Gastrocnemius medialis (tissue), 4 donors: ENCODE measurements around the gene TMPRSS5. TPM values are rescaled to one million over a fixed set of nuclear protein-coding genes. Genes with fewer than 3 reads are reported as not detected.

Source experiments
- ATAC-seq, 2 donors: fragments of 150-250 bp; one replicate each; pipeline ENCODE4 v1.9.1; 2016
- DNase-seq, 2 donors: peaks; one replicate each; pipeline ENCODE4 v3.0.0-alpha.2; 2019
- H3K27ac ChIP-seq, 4 donors: fragments of 200-600 bp; sonication (generic); 1 replicate in 1 of 4; 2 replicates in 3 of 4; pipeline ENCODE4 v1.5.1; 2016 to 2018; ENCODE audit warnings: mild to moderate bottlenecking in 2 of 4, moderate library complexity in 1 of 4
- H3K27me3 ChIP-seq, 3 donors: fragments of 200-600 bp; sonication (generic) in 2 of 3; 1 replicate in 1 of 3; 2 replicates in 2 of 3; pipeline versions ENCODE4 v1.5.1 to v1.6.0; 2016 to 2019; ENCODE audit warnings: mild to moderate bottlenecking in 1 of 3, moderate library complexity in 1 of 3
- H3K36me3 ChIP-seq, 2 donors: fragments of 200-600 bp; sonication (generic) in 1 of 2; one replicate each; pipeline ENCODE4 v1.5.1; 2017 to 2018
- H3K4me1 ChIP-seq, 2 donors: fragments of 200-600 bp; sonication (generic) in 1 of 2; one replicate each; pipeline ENCODE4 v1.5.1; 2016 to 2017; ENCODE audit warnings: mild to moderate bottlenecking in 2 of 2
- H3K4me3 ChIP-seq, 4 donors: fragments of 200-600 bp; sonication (generic) in 3 of 4; 1 replicate in 1 of 4; 2 replicates in 3 of 4; pipeline ENCODE4 v1.5.1; 2016 to 2019; ENCODE audit warnings: mild to moderate bottlenecking in 2 of 4
- H3K9me3 ChIP-seq, 3 donors: fragments of 200-600 bp; sonication (generic) in 2 of 3; 1 replicate in 1 of 3; 2 replicates in 2 of 3; pipeline ENCODE4 v1.5.1; 2016 to 2019
- CTCF ChIP-seq, 5 experiments: fragments of 450-650 bp in 3 of 5; fragments of 200-600 bp in 2 of 5; sonication (generic) in 2 of 5; IDR thresholded peaks in 4 of 5; conservative IDR thresholded peaks in 1 of 5; 1 replicate in 4 of 5; 2 replicates in 1 of 5; pipeline ENCODE4 v1.5.1; 2016 to 2019; ENCODE audit warnings: antibody characterized with exemption in 5 of 5, mild to moderate bottlenecking in 3 of 5, moderate library complexity in 3 of 5
- POLR2A ChIP-seq, 2 donors: fragments of 450-650 bp; IDR thresholded peaks; one replicate each; pipeline ENCODE4 v1.6.1; 2017; ENCODE audit warnings: antibody characterized with exemption in 2 of 2, mild to moderate bottlenecking in 2 of 2, moderate library complexity in 2 of 2
- in situ Hi-C, 4 donors: fragments of 200-750 bp; cut with MboI; loops; one replicate each; pipeline versions ENCODE4 v1.15.0 to v1.8.0; 2017; ENCODE audit warnings: low sequenced_read_pairs in 4 of 4
- intact Hi-C: fragments of 100-400 bp; cut with DNase I; formaldehyde crosslinking; loops from one replicate; pipeline ENCODE4 v1.15.1; 2023; ENCODE audit warnings: low total_unique reads
- total RNA-seq, 4 donors: library from RNA; depleted of rRNA; stranded (reverse); fragments of >200 nt; gene quantifications; one replicate each; pipeline versions ENCODE4 v1.1.0 to v1.2.3, GENCODE V29; 2016

The TMPRSS5 gene
- total RNA-seq, 4 donors from 2014 or later = 0.24 to 0.61 (median 0.36) TPM; not detected in 1

DNA sequence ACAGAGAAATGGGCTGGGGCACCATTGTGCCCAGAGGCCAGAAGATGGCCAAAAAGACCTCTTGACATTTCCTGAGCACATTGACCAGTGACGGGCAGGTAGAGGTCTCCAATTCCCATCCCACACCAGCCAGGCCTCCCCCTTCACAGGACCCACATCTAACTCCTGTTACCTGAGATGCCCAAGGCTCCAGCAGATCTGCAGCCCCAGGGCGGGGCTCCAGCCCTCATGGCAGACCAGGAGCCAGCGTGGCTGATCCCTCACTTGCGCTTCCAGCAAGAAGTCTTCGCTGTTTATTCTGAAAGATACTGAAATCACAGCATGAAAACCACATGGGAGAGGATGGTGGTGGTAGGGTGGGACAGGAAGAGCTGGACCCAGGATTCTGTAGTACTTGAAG is 9.0 kb downstream of the TMPRSS5 start:
- Histone ChIP-seq H3K27me3 (no peaks in the 10 kb centered on the region), H3K36me3 (peaks cover 0 to 14% of the 10 kb centered on the region in 2 donors), H3K4me3 (no peak overlapping the region), H3K4me1 (no peaks in the 10 kb centered on the region), H3K9me3 (no peaks in the 10 kb centered on the region), H3K27ac (no peak overlapping the region)
- no peak for TF ChIP-seq POLR2A (IDR thresholded peaks at IDR 0.05)
- no peak for TF ChIP-seq CTCF (IDR thresholded peaks at IDR 0.05 in 4 of 5, conservative IDR thresholded peaks at IDR 0.05 in 1 of 5)
- intact Hi-C loops (no loop called here), in situ Hi-C loops (no loop called here)
- no peak for ATAC-seq
- DNase-seq = no peak

GRCh38 chr11:113695207-113695606 is 10.9 kb downstream of the TMPRSS5 start:
- DNase-seq (no peak), ATAC-seq (no peak)
- Histone ChIP-seq H3K27ac (no peak overlapping the region), H3K27me3 (no peaks in the 10 kb centered on the region), H3K9me3 (no peaks in the 10 kb centered on the region), H3K4me1 (no peaks in the 10 kb centered on the region), H3K36me3 (peaks cover 0 to 14% of the 10 kb centered on the region in 2 donors), H3K4me3 (no peak overlapping the region)
- intact Hi-C loops (no loop called here), in situ Hi-C loops (no loop called here)
- TF ChIP-seq POLR2A (IDR thresholded peaks at IDR 0.05) (no peak), CTCF (IDR thresholded peaks at IDR 0.05 in 4 of 5, conservative IDR thresholded peaks at IDR 0.05 in 1 of 5) (no peak)

GRCh38 chr11:113694390-113694789 is 11.7 kb downstream of the TMPRSS5 start:
- peaks cover 0 to 14% of the 10 kb centered on the region in 2 donors for H3K36me3 ChIP-seq
- intact Hi-C loops (no loop called here), in situ Hi-C loops (no loop called here)
- TF ChIP-seq CTCF (IDR thresholded peaks at IDR 0.05 in 4 of 5, conservative IDR thresholded peaks at IDR 0.05 in 1 of 5) = no peak
- TF ChIP-seq POLR2A (IDR thresholded peaks at IDR 0.05) = no peak
- H3K27me3 ChIP-seq = no peaks in the 10 kb centered on the region
- DNase-seq = no peak
- no peaks in the 10 kb centered on the region for H3K9me3 ChIP-seq
- ATAC-seq = no peak
- H3K27ac ChIP-seq = no peak overlapping the region
- no peak overlapping the region for H3K4me3 ChIP-seq
- no peaks in the 10 kb centered on the region for H3K4me1 ChIP-seq

DNA sequence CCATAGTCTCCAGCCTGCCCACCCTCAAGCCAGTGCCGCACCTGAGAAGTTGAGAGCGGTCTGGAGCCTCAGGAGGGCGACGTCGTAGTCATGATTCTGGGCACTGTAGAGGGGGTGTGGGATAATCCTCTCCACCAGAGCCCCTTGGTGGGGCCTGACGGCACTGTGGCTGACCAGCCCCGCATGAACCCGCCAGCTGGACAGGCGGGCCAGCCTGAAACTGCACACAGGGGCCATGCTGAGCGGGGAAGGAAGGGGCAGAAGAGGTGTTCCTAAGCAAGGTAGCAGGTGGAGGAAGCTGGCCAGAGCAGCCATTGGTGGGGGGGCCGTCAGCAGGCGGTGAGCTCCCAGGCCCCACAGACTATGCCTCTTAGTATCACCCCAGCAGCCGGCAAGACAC is 13.1 kb downstream of the TMPRSS5 start:
- ATAC-seq (no peak), DNase-seq (no peak)
- H3K9me3 ChIP-seq = no peaks in the 10 kb centered on the region
- H3K36me3 ChIP-seq = peaks cover 0 to 14% of the 10 kb centered on the region in 2 donors
- no peaks in the 10 kb centered on the region for H3K27me3 ChIP-seq
- no peaks in the 10 kb centered on the region for H3K4me1 ChIP-seq
- H3K27ac ChIP-seq = no peak overlapping the region
- in situ Hi-C loops (no loop called here), intact Hi-C loops (no loop called here)
- no peak overlapping the region for H3K4me3 ChIP-seq
- TF ChIP-seq POLR2A (IDR thresholded peaks at IDR 0.05) = no peak
- TF ChIP-seq CTCF (IDR thresholded peaks at IDR 0.05 in 4 of 5, conservative IDR thresholded peaks at IDR 0.05 in 1 of 5) = no peak
